KMS-11 (cell line): ENCODE measurements around the gene FOXR1.
"Not testable (repeated sequence)": the region's sequence is repeated elsewhere in the genome, so short reads cannot be mapped to it uniquely, and the experiment has no call there.

ENCODE experiments used
- H2AFZ ChIP-seq: fragments of 200-600 bp; sonication (generic); 2 replicates; pipeline ENCODE4 v1.6.1; 2016; ENCODE audit warnings: antibody characterized with exemption, mixed run types, low read depth
- H3K27ac ChIP-seq: fragments of 200-600 bp; sonication (generic); 2 replicates; pipeline ENCODE4 v1.6.1; 2016; ENCODE audit warnings: mild to moderate bottlenecking, mixed run types
- H3K27me3 ChIP-seq: fragments of 200-600 bp; sonication (generic); 2 replicates; pipeline ENCODE4 v1.6.1; 2017; ENCODE audit warnings: mild to moderate bottlenecking, low read depth, mixed run types, moderate library complexity; ENCODE audit not compliant: insufficient read depth
- H3K36me3 ChIP-seq: fragments of 200-600 bp; sonication (generic); 2 replicates; pipeline ENCODE4 v1.6.1; 2017; ENCODE audit warnings: mild to moderate bottlenecking, mixed run types; ENCODE audit not compliant: insufficient read depth
- H3K4me1 ChIP-seq: fragments of 200-600 bp; sonication (generic); 2 replicates; pipeline ENCODE4 v1.6.1; 2016; ENCODE audit warnings: mild to moderate bottlenecking, low read depth, mixed run types; ENCODE audit not compliant: poor library complexity, severe bottlenecking
- H3K4me2 ChIP-seq: fragments of 200-600 bp; sonication (generic); 2 replicates; pipeline ENCODE4 v1.7.0; 2016; ENCODE audit warnings: mild to moderate bottlenecking, mixed run types
- H3K4me3 ChIP-seq: fragments of 200-600 bp; sonication (generic); IDR thresholded peaks from 2 replicates; pipeline ENCODE4 v1.6.1; 2017; ENCODE audit warnings: low read depth, low read length, mixed read lengths; ENCODE audit not compliant: insufficient read depth
- H3K79me2 ChIP-seq: fragments of 200-600 bp; sonication (generic); 2 replicates; pipeline ENCODE4 v1.6.1; 2016; ENCODE audit warnings: low read depth, mixed run types; ENCODE audit not compliant: insufficient read depth
- H3K9ac ChIP-seq: fragments of 200-600 bp; sonication (generic); 2 replicates; pipeline ENCODE4 v1.6.1; 2016; ENCODE audit warnings: mild to moderate bottlenecking, mixed run types
- H4K20me1 ChIP-seq: fragments of 200-600 bp; sonication (generic); 2 replicates; pipeline ENCODE4 v1.6.1; 2016; ENCODE audit warnings: mild to moderate bottlenecking, mixed run types; ENCODE audit not compliant: insufficient read depth
- TF ChIP-seq, protein P1 (sequence below): fragments of 200-600 bp; sonication (generic); conservative IDR thresholded peaks from 2 replicates; pipeline ENCODE4 v1.6.1; 2017; ENCODE audit warnings: low read depth, mild to moderate bottlenecking, antibody characterized with exemption, low read length, moderate library complexity, mixed read lengths

FOXR1 gene

DNA sequence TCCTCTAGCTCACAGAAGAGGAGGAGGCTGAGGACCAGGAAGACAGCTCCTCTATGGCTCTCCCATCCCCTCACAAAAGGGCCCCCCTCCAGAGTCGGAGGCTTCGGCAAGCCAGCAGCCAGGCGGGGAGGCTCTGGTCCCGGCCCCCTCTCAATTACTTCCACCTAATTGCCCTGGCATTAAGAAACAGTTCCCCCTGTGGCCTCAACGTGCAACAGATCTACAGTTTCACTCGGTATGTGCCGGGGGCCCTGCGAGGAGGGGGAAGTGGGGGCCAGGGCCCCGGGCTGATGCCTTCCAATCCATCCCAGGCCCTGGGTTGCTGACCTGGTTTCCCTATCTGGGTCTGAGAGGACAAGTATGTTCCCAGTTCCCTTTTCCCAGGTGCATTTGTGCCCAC is 7.9 kb downstream of the FOXR1 start:
- no peaks in the 10 kb centered on the region for H3K79me2 ChIP-seq
- H4K20me1 ChIP-seq = no peaks in the 10 kb centered on the region
- H3K4me1 ChIP-seq = no peaks in the 10 kb centered on the region
- no peak overlapping the region for H3K27ac ChIP-seq
- H3K4me3 ChIP-seq = no peak overlapping the region
- H3K27me3 ChIP-seq = no peaks in the 10 kb centered on the region
- TF ChIP-seq, protein P1, sequence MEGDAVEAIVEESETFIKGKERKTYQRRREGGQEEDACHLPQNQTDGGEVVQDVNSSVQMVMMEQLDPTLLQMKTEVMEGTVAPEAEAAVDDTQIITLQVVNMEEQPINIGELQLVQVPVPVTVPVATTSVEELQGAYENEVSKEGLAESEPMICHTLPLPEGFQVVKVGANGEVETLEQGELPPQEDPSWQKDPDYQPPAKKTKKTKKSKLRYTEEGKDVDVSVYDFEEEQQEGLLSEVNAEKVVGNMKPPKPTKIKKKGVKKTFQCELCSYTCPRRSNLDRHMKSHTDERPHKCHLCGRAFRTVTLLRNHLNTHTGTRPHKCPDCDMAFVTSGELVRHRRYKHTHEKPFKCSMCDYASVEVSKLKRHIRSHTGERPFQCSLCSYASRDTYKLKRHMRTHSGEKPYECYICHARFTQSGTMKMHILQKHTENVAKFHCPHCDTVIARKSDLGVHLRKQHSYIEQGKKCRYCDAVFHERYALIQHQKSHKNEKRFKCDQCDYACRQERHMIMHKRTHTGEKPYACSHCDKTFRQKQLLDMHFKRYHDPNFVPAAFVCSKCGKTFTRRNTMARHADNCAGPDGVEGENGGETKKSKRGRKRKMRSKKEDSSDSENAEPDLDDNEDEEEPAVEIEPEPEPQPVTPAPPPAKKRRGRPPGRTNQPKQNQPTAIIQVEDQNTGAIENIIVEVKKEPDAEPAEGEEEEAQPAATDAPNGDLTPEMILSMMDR = no peak
- H3K36me3 ChIP-seq = no peaks in the 10 kb centered on the region
- no peak overlapping the region for H3K9ac ChIP-seq
- no peak overlapping the region for H2AFZ ChIP-seq
- H3K4me2 ChIP-seq = no peak overlapping the region

DNA sequence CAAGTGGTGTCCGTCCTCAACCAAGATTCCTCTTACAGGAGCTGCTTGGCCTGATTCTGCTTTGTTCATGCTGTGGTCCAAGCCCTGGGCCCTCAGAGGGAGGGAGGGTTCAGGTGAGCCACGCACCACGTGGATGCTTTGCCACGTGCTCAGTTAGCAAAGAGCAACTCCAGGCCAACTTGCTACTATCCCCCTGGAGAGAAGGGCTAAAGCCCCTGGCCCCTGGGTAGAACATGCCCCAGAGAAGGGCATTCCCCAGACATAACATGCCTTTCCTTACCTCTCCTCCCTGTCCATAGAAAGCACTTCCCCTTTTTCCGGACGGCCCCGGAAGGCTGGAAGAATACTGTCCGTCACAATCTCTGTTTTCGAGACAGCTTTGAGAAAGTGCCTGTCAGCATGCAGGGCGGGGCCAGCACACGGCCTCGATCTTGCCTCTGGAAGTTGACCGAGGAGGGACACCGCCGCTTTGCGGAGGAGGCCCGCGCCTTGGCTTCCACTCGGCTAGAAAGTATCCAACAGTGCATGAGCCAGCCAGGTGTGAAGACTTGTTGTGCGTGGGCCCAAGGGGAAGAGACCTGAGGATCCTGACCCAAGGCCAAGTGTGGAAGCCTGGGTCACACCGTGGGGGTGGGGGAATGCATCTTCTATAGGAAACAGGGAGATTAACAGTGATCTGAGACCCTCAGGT is 8.8 kb downstream of the FOXR1 start:
- Histone ChIP-seq H4K20me1 (no peaks in the 10 kb centered on the region), H3K9ac (no peak overlapping the region), H3K36me3 (no peaks in the 10 kb centered on the region), H3K4me2 (no peak overlapping the region), H3K27ac (no peak overlapping the region), H3K27me3 (no peaks in the 10 kb centered on the region), H2AFZ (no peak overlapping the region), H3K79me2 (no peaks in the 10 kb centered on the region), H3K4me1 (no peaks in the 10 kb centered on the region), H3K4me3 (no peak overlapping the region)
- TF ChIP-seq, protein P1 = no peak

DNA sequence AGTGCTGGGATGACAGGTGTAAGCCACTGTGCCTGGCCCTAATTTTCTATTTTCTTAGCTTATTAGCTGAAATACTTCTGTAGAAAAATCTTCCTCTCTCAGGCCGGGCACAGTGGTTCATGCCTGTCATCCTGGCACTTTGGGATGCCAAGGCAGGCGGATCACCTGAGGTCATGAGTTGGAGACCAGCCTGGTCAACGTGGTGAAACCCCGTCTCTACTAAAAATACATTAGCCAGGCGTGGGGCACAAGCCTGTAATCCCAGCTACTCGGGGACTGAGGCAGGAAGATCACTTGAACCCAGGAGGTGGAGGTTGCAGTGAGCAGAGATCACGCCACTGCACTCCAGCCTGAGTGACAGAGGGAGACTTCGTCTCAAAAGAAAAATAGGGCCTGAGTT is 12.8 kb downstream of the FOXR1 start:
- H3K36me3 ChIP-seq, H3K79me2 ChIP-seq, H3K27me3 ChIP-seq, H3K4me1 ChIP-seq, H3K27ac ChIP-seq, H3K4me2 ChIP-seq, H3K4me3 ChIP-seq, H2AFZ ChIP-seq, H4K20me1 ChIP-seq, H3K9ac ChIP-seq: not testable (repeated sequence)

DNA sequence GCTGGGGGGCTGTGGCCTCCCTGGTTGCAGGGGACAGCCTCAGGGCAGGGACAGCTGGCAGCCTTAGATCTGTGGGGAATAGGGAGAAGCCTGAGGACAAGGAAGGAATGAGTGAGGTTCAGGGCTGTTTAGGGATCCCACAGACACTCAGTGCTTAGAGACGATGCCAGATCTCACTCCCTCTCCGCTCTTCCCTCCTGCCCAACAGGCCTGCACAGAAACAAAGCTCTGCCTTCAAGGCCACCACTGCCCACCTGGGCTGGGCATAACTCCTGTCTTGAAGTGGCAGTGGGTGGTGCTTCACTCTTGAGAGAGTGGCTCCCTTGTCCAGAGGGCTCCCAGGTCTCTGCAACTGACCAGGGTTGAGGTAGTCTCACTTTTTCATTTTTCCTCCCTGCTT is 13.3 kb downstream of the FOXR1 start:
- no peak overlapping the region for H3K9ac ChIP-seq
- no peaks in the 10 kb centered on the region for H3K4me1 ChIP-seq
- H3K27ac ChIP-seq = no peak overlapping the region
- H3K4me2 ChIP-seq = no peak overlapping the region
- TF ChIP-seq, protein P1 = no peak
- no peak overlapping the region for H3K4me3 ChIP-seq
- H3K27me3 ChIP-seq = no peaks in the 10 kb centered on the region
- no peaks in the 10 kb centered on the region for H3K36me3 ChIP-seq
- no peaks in the 10 kb centered on the region for H3K79me2 ChIP-seq
- no peaks in the 10 kb centered on the region for H4K20me1 ChIP-seq
- no peak overlapping the region for H2AFZ ChIP-seq

DNA sequence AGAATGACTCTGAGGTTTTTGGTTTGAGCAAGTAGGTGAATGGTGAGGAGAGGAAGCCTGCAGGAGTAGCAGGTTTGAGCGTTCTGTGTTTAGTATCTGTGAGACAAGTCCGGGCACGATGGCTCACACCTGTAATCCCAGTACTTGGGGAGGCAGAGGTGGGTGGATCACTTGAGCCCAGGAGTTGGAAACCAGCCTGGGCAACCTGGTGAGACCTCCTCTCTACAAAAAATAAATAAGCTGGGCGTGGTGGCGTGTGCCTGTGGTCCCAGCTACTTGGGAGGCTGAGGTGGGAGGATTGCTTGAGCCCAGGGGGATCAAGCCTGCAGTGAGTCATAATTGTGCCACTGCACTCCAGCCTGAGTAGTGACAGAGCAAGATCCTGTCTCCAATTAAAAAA is 16.7 kb downstream of the FOXR1 start:
- Histone ChIP-seq H3K79me2 (no peaks in the 10 kb centered on the region), H3K9ac (no peak overlapping the region), H3K4me2 (no peak overlapping the region), H3K4me1 (no peaks in the 10 kb centered on the region), H2AFZ (no peak overlapping the region), H3K27me3 (no peaks in the 10 kb centered on the region), H4K20me1 (no peaks in the 10 kb centered on the region), H3K36me3 (no peaks in the 10 kb centered on the region), H3K27ac (no peak overlapping the region), H3K4me3 (no peak overlapping the region)
- TF ChIP-seq, protein P1 = no peak

DNA sequence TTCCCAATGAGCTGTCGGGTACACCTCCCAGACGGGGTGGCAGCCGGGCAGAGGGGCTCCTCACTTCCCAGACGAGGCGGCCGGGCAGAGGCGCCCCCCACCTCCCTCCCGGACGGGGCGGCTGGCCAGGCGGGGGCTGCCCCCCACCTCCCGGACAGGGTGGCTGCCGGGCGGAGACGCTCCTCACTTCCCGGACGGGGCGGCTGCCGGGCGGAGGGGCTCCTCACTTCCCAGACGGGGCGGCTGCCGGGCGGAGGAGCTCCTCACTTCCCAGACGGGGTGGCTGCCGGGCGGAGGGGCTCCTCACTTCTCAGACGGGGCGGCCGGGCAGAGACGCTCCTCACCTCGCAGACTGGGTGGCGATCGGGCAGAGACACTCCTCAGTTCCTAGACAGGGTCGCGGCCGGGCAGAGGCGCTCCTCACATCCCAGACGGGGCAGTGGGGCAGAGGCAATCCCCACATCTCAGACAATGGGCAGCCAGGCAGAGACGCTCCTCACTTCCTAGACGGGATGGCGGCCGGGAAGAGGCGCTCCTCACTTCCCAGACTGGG is 20.0 kb downstream of the FOXR1 start:
- H3K27me3 ChIP-seq, H4K20me1 ChIP-seq, H3K4me3 ChIP-seq, H3K79me2 ChIP-seq, H3K9ac ChIP-seq, H3K27ac ChIP-seq, H2AFZ ChIP-seq, H3K36me3 ChIP-seq, H3K4me1 ChIP-seq, H3K4me2 ChIP-seq: not testable (repeated sequence)
